HG02642 (cell line): ENCODE results near the gene STK32A.

Experiments
- ATAC-seq: cut with Tn5 transposase; IDR thresholded peaks from one replicate; pipeline ENCODE4 v1.9.1; 2021; ENCODE audit warnings: mild to moderate bottlenecking; ENCODE audit not compliant: unreplicated experiment, poor library complexity

The STK32A gene

DNA sequence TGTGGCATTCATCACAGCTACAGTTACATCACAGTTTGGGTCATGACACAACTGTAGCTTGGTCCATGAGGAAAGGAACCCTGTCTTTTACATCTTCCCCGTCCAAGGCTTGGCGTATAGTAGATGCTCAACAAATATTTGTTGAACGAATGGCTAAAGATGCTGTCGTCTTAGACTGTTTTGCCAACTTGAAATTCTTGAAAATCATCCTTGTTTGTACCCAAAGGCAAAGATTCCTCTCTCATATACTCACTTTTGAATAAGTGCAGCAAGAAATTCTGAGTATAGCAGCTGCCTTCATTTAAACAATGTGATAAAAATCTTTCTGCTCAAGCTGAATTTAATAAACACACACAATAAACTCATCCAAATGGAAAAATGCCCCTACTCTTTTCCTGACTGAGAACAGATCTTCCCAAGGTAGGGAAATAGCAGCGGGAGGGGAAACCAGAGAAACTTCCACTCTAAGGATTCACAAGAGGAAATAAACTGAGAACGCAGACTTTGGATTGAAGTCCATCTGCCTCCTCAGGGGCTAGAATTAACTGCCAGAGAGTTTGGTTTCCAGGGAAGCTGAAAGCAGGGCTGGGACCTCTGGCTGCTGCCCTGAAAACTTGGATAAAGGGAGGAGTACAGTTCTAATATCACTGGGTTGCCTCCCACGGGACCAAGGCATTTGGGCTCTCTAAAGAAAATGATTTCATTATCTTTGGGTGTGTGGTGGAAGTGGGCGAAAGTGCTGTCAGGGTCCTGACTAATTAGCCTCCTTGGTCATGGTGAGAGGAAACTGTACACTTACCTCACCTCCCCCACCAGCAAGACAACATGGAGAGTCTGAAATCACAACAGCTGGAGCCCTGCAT lies 175.9 kb downstream of the STK32A start:
- no peak for ATAC-seq

DNA sequence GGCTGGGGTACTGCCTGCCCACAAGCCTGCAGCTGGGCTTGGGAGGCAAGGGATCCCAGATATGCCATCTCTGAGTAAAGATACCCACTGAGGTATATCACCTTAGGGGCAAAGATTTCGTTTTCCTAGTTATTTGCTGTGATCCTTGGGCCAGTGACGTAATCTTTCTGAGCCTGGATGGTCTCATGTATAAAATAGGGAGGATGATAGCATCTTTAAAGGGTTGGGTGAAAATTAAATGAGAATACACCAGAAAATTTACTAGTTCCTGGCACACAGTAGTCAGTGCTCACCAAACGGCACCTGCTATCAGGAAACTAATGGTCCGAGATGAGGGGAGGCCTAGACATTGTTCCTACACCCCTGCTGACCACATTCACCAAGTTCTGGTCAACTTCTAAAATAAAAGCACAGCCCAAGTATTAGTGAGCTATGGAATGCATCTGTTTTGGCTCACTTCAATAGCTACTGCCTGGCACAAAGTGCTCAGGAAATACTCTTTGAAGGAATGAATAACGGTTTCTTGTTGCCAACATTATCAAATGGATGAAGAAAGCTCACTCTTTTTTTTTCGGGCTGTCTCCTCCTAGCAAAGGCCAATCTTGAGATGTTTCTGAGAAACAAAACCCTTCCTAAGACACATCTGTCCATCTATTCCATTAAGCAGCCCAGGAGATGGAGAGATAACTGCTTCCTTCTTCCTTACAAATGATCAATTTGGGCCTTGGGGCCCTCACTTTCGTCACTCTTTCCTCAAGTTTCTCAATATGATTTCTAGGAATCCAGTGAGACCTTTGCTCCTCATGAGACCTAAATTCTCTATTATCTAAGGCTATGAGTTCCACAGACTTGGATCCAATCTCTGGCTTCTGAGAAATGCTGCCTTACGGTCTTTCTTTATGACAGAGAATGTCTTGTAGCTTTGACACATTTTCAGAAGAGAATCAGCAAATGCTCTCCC lies 176.8 kb downstream of the STK32A start:
- no peak for ATAC-seq

DNA sequence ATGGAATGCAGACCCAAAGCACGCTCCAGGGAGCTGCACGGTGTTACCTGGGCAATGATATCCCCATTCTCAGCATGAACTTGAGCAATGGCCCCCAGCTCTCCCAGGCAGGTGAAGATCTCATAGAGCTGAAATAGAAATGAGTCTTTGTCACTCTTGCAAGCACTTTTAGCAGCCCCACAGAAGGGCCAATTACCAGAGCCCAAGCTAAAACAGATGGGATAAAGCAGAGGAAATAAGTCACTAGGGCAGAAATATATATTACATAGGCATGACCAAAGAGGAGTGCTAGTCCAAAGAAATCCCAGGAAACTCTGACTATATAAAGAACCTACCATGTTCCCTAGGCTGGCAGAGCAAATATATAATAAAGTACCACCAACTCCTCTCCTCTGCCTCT lies 177.7 kb downstream of the STK32A start:
- ATAC-seq = no peak

DNA sequence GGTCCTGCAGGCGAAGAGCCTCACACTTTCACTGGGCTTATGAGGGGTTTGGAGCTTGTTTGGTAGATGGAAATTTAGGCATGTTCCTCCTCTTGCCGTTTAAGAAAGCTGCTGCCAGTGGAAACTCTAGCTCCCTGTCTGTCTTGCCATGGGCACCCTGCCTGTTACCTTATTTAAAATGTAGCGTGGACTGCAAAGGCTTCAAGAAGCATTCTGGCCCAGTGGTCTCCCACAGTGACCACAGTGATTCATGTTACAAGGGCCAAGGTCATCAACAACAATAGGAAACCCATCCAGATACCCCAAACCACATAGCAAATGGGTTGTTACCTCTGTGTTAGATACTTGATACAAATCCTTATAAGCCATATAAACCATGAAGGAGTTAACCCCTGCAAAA lies 178.4 kb downstream of the STK32A start:
- ATAC-seq = no peak

DNA sequence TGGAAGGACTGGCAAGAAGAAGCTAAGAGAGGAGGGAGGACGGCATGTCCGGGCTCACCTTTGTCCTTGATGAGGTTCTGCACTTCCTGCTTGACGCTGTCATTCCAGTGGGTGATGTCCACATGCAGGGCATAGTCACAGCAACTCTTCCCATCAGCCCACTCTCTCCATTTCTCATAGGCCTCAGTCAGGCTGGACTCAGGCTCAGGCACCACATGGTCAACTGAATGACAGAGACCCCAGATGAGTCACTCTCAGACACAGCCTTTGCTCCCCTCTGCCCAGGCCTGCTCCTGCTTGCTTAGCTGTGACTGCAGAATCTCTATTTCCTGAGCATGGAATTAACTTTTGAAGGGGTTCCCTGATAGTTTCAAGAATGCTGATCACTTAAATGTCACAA lies 180.8 kb downstream of the STK32A start:
- ATAC-seq = no peak

- ATAC-seq = no peak
Observed at GRCh38 chr5:147417135-147417813, 182.4 kb downstream of the STK32A start.

DNA sequence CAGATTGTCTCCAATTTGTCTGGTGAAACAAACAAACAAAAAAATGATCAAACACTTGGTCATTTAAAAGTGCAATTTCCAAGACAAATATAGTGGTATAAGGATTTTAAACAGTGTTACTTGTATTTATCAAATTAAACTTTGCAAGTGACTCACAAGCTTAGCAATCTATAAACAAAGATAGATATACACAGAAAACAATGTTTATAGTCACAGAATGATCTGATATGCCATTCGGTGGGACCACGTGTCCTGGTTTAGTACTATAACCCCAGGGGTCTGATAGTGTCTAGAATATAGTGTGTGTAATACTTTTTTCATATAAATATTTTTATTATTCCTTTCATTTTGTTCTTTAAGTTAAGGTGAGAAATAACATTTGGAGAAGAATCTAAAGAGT lies 183.8 kb downstream of the STK32A start:
- no peak for ATAC-seq

DNA sequence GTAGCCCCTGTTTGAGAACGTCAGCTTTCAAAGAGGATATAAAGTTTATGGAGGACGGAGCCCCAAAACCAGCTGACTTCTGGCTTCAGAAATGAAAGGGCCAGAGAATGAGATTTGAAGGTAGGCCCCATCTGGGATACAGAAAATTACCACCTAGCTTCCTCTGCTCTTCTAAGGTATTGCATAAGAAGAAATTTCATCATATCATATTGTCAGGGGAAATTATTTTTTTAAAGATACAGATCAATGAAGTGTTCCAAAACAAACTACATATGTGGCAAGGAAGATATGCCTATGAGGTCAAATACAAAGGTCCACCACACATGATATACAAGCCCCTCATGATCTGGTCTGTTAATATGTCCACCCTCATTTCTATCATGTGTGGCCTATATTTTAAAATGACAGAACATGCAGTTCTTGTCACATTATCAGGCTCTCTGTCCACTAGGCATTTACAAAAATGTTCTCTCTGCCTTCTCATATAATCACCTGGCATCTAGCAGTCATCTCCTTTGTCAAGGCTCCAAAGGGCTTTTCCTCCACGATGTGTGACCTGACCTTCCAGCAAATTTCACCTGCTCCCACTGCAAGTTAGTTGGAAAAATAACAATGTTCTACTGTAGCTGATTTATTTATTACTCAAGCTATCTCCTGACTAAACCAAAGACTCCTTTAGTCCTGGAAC lies 192.0 kb downstream of the STK32A start:
- no peak for ATAC-seq

GRCh38 chr5:147427521-147428401 lies 192.9 kb downstream of the STK32A start:
- ATAC-seq = no peak

DNA sequence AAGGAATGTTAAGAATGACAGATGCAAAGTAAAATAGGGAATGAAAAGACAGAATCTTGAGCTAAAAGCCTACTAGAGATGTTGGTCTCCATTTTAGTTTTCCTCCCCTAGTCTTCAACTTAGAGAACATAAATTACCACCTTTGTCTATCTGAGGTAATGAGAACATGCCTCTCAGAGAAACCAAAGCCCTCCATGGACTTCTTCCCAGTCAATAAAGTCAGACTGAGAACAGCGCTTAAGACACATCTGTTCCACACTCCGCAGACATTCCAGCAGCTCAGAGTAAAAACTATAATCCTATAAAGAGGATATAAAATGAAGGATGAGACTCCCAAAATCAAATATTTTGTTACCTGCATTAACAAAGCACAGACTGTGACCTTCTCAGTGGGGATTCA lies 195.8 kb downstream of the STK32A start:
- ATAC-seq = no peak

DNA sequence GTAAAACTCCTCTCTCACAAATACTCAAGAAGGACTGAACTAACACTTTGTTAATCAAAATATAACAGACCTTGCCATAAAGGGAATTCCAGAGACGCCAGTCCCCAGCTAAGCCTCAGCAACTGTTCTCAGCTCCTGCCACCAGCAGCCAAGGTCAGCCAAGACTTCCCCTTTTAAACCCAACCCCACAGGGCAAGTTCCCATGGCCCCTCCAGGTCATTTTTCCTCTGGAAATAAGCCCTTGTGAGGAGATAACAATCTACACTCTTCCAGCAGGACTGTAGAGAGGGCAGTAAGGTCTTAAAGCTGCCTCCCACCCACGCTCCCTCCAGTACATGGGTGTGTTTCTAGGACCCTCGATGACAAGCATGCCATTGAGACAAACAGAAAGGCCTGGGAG lies 196.8 kb downstream of the STK32A start:
- ATAC-seq = no peak

GRCh38 chr5:147432323-147432722 lies 197.5 kb downstream of the STK32A start:
- no peak for ATAC-seq

DNA sequence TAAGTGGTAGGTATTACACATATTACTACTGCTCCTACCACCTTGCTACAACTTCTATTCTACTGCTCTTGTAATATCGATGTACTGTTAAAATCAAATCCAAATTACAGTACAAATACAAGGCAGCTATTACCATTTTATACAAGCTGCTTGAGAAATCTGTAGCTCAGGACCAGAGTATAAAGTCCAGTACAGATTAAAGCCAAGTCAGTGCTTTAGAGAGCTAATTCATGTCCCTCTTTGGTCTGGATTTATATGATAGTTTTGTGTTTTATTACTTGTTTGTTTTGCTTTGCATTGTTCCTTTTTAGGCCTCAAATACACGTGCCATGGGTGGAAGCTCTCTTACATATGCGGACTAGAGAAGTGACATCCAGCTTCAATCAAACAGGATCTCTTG lies 199.2 kb downstream of the STK32A start:
- ATAC-seq = no peak

- no peak for ATAC-seq
Observed at GRCh38 chr5:147436596-147436995, 201.8 kb downstream of the STK32A start.

DNA sequence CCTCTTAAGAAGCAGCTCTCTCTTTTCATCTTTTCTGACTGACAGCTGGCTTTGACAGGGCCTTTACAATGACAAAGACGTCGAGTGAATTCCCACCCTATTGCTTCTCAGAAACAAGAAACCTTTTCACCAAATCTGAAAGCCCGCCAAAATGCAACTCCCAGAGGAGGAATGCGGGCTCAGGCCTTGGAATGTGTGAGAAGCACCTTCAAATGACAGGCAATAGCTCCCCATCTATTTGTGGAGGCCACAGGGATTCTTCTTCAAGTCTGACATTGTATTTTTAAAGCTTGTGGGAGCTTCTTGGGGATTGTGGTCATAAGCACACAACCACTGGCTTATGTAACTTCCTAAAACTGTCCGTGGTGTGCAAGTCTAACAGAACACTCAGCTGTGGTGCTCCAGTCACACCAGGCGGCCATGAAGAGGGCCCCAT lies 202.4 kb downstream of the STK32A start:
- no peak for ATAC-seq
